Lower leg skin (tissue), 3 donors: Measurements from ENCODE around the gene ALOXE3.

ENCODE experiments used
- CTCF ChIP-seq, 3 donors: fragments of 450-650 bp; IDR thresholded peaks; one replicate each; pipeline ENCODE4 v1.5.1; 2016; ENCODE audit warnings: antibody characterized with exemption in 3 of 3, mild to moderate bottlenecking in 3 of 3, moderate library complexity in 2 of 3
- POLR2A ChIP-seq, 2 donors: fragments of 450-650 bp; IDR thresholded peaks; one replicate each; pipeline ENCODE4 v1.6.1; 2016 to 2017; ENCODE audit warnings: antibody characterized with exemption in 2 of 2, mild to moderate bottlenecking in 1 of 2, moderate library complexity in 1 of 2

GRCh38 chr17:8122924-8123694 is 4.8 kb upstream of the ALOXE3 start:
- TF ChIP-seq CTCF (IDR thresholded peaks at IDR 0.05) (no peak), POLR2A (IDR thresholded peaks at IDR 0.05) (no peak)
